Keratinocyte (primary cell): ENCODE measurements around the gene GRIA1.

Source experiments
- CTCF ChIP-seq, 3 experiments: IDR thresholded peaks in 1 of 3; conservative IDR thresholded peaks in 1 of 3; optimal IDR thresholded peaks in 1 of 3; 2 replicates in 2 of 3; 3 replicates in 1 of 3; pipeline versions ENCODE3 to v1.5.1; 2011; ENCODE audit warnings: low read length in 3 of 3, mild to moderate bottlenecking in 3 of 3, moderate library complexity in 2 of 3, control low read depth in 1 of 3, inconsistent platforms in 1 of 3; ENCODE audit not compliant: insufficient read depth in 2 of 3; ENCODE audit errors: extremely low read depth in 1 of 3
- EZH2 ChIP-seq: IDR thresholded peaks from one replicate; pipeline ENCODE4 v1.6.1; 2012; ENCODE audit warnings: inconsistent platforms, mild to moderate bottlenecking, low read length, moderate library complexity

GRCh38 chr5:153546566-153546965, 56.1 kb downstream of the GRIA1 start:
- TF ChIP-seq CTCF (optimal IDR thresholded peaks at IDR 0.05 in 1 of 3, IDR thresholded peaks at IDR 0.05 in 1 of 3, conservative IDR thresholded peaks at IDR 0.05 in 1 of 3; ENCODE audit: extremely low read depth in 1 of 3, insufficient read depth in 2 of 3, low read length in 3 of 3) (no peak), EZH2 (no peak)
